Measurements from ENCODE around the gene CDC25B. TPM values are rescaled to one million over a fixed set of nuclear protein-coding genes. Genes with fewer than 3 reads are reported as not detected.

The CDC25B gene
- total and polyA plus RNA-seq, 2 of the 13 experiments (the other 11 are each of a cell fraction or from before 2014, with no cell fraction given), result 14.5 to 19.4 TPM

- no peak for TF ChIP-seq ZIK1 (CRISPR knock-in tag; IDR thresholded peaks at IDR 0.05; ENCODE audit: borderline replicate concordance, low read depth)
- no peak for TF ChIP-seq ZSCAN5A (CRISPR knock-in tag; IDR thresholded peaks at IDR 0.05; ENCODE audit: borderline replicate concordance)
- no peak for TF ChIP-seq ZNF33B (CRISPR knock-in tag; IDR thresholded peaks at IDR 0.05)
- no peak for TF ChIP-seq ZNF703 (CRISPR knock-in tag; IDR thresholded peaks at IDR 0.05; ENCODE audit: borderline replicate concordance)
- peak; percentile 57 for TF ChIP-seq ZFX (CRISPR knock-in tag; IDR thresholded peaks at IDR 0.05; ENCODE audit: low read depth)
- TF ChIP-seq EHMT2 (IDR thresholded peaks at IDR 0.05; ENCODE audit: borderline replicate concordance, low read depth, low read length), result no peak
- TF ChIP-seq EZH2 (conservative IDR thresholded peaks at IDR 0.05; ENCODE audit: low read depth, low read length), result no peak
- TF ChIP-seq ELF3 (CRISPR knock-in tag; IDR thresholded peaks at IDR 0.05), result peak; percentile 37; the same call in 1 of the 2 replicates
- TF ChIP-seq CHCHD3 (CRISPR knock-in tag; IDR thresholded peaks at IDR 0.05), result no peak
- no peak for TF ChIP-seq KAT7 (CRISPR knock-in tag; IDR thresholded peaks at IDR 0.05; ENCODE audit: borderline replicate concordance)
- TF ChIP-seq THAP9 (CRISPR knock-in tag; IDR thresholded peaks at IDR 0.05; ENCODE audit: borderline replicate concordance), result no peak
- TF ChIP-seq GABPA (IDR thresholded peaks at IDR 0.05; ENCODE audit: low read depth, low read length), result no peak
- TF ChIP-seq GABPA (CRISPR knock-in tag; IDR thresholded peaks at IDR 0.05; ENCODE audit: low read depth), result no peak
- 0 out of 2 replicates have a peak, but pooled peaks have one; percentile 29 for TF ChIP-seq MEF2D (CRISPR knock-in tag; IDR thresholded peaks at IDR 0.05)
- TF ChIP-seq RORA (CRISPR knock-in tag; IDR thresholded peaks at IDR 0.05), result no peak
- TF ChIP-seq TP53 (CRISPR knock-in tag; conservative IDR thresholded peaks at IDR 0.05), result no peak
- no peak for TF ChIP-seq CENPT (CRISPR knock-in tag; IDR thresholded peaks at IDR 0.05; ENCODE audit: low read depth)
- TF ChIP-seq ZNF780A (CRISPR knock-in tag; IDR thresholded peaks at IDR 0.05), result no peak
- no peak; the same call in 1 of the 2 replicates for TF ChIP-seq KDM5B (CRISPR knock-in tag; IDR thresholded peaks at IDR 0.05; ENCODE audit: borderline replicate concordance)
- peak; percentile 21; the same call in 1 of the 2 replicates for TF ChIP-seq ARID5B (CRISPR knock-in tag; IDR thresholded peaks at IDR 0.05)
- TF ChIP-seq ZBTB3 (CRISPR knock-in tag; IDR thresholded peaks at IDR 0.05; ENCODE audit: borderline replicate concordance, low read depth), result no peak
- TF ChIP-seq MIER3 (CRISPR knock-in tag; IDR thresholded peaks at IDR 0.05; ENCODE audit: borderline replicate concordance), result no peak
- TF ChIP-seq ZNF576 (CRISPR knock-in tag; IDR thresholded peaks at IDR 0.05), result no peak
- no peak for TF ChIP-seq JUN (CRISPR knock-in tag; IDR thresholded peaks at IDR 0.05)
Measured at GRCh38 chr20:3843490-3843889, 47.4 kb downstream of the CDC25B start (continued).

All from HepG2 (cell line).